GM18505 (cell line): ENCODE data around the gene TMEM35A.

Experiments used
- ATAC-seq: cut with Tn5 transposase; IDR thresholded peaks from one replicate; pipeline ENCODE4 v1.9.1; 2021; ENCODE audit not compliant: unreplicated experiment
- POLR2A ChIP-seq: IDR thresholded peaks from 4 replicates; pipeline ENCODE4 v1.6.1; 2011; ENCODE audit warnings: borderline replicate concordance; ENCODE audit not compliant: insufficient read depth, insufficient read length; ENCODE audit errors: extremely low read depth

TMEM35A gene

DNA sequence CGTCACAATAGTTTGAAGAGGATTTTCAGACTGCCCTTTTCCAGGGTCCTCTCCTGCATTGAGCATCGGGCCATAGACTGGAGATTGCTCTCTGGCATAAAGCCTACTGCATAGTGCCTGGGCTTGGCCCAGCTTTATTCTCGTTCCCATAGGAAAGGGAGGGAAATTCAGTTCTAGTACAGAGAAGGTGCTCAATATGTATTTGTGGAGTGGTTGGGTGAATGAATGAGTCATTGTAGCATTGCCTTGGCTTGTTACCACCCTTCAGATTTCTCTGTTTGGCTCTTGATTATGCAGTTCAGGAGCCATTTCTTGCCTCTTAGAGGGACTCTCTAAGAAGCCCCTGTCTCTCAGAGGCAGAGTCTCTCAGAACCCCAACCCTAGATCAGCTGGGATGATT is 2.6 kb downstream of the TMEM35A start:
- ATAC-seq = no peak
- TF ChIP-seq POLR2A = no peak

DNA sequence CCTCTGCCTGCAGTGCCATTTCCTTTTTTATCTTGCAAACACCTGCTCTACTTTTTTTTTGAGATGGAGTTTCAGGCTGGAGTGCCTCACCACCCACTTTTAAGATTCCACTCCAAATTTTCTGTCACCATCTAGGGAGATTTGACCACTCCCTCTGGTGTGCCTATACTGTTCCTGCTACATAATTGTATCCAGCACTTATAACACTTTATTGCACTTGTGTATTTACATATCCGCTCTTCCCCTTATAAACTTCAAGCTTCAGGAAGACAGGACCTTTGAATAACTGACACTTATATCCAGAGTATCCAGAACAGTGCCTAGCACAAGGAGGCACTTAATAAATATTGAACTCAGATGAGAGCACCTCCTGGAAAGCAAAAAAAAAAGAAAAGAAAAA is 13.1 kb downstream of the TMEM35A start:
- ATAC-seq = no peak

DNA sequence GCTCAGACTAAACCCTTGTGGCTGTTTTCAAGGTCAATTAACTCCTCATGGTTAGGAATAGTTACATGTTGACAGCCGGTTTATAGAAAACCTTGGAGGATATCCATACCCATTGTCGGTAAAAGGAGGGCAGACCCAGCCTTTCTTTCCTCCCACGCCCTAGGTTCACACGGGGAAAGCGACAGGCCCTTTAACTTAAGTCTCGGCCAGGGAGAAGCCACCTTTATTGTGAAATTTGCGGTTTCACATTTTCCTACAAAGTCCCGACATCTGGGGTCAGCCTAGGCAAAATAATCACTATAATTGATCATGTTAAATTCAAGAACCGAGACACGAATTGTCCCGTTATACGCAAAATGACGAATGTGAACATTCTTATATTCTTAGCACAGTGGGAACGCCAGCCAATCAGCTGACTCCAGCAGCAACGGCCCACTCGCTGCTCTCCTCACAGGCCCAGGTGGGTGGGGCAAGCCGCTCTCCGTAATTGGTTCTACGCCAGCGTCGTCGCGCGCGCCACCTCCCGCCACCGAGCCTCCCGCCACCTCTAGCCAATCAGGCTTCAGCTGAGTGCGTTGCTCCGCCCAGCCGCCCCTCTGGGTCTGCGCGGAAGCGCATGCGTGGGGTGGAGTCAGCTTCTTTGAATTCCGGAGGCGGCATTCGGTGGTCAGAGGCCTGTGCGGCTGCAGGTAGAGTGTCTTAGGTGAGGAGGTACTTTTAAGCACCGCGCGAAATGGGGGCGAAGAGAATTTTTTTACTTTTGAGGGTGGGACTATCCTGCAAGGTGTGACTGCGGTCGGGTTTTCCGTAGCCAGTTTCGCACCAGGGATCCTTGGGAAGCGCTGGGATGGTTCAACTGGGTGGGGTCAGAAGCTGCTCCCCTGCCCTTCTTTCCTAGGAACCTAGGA is 19.1 kb downstream of the TMEM35A start, which contains the start of gene CENPI:
Gene CENPI (plus strand): TSS at position 659 of the 908 bp plus-strand sequence. CDS start 2,867 bp downstream, outside the sequence.
- ATAC-seq = peak; percentile 99
- TF ChIP-seq POLR2A = peak; percentile 58

More for the DNA sequence above, 13.1 kb downstream of the TMEM35A start:
- no peak for TF ChIP-seq POLR2A

DNA sequence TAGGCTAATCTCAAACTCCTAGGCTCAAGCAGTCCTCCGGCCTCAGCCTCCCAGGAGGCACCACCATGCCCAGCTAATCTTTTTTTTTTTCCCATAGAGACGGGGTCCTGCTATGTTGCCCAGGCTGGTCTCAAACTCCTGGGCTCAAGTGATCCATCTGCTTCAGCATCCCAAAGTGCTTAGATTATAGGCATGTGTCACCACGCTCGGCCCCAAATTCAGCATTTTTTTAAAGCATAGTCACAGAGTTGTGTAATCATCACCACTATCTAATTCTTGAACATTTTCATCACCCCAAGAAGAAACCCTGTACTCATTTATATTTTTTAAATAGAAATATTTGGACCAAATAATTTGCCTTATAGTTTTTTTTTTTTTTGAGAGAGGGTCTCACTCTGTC is 29.6 kb downstream of the TMEM35A start:
- no peak for TF ChIP-seq POLR2A
- no peak for ATAC-seq

DNA sequence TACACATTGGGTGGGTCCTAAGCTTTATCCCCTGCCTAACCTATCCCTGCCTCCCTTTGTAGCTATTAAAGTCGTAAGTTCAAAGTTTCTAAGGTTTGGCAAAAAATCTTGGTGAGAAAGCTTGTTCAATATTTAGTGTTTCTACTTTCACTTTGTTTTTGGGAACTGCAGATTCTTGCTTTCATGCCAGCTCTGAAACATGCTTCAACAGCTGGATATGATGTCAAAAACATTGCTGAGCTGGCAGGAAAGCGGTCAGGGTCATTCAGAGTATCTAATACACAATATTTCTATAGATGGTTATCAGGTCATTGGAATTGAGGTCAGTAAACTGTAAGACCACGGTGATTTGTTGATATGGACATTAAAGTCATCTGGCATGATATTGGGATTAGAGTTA is 39.0 kb downstream of the TMEM35A start:
- ATAC-seq = no peak
- no peak for TF ChIP-seq POLR2A

DNA sequence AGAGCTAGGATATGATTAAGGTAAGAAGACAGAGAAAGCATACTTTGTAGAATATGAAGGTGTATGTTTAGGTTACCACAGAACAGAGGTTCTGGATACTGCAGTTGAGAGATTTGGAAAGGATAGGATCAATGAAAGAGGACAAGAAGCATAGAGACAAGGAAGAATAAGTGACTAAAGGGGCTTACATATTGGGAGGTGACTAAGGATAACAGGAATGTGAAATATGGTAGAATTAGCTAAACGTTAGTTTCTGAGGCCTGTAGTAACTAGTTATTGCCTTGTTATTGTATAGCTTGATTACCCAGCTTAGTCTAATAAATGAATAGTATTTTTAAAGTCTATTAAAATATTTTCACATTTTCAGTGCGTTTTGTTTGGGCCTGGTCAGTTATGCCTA is 57.6 kb downstream of the TMEM35A start:
- ATAC-seq = no peak
- TF ChIP-seq POLR2A = no peak
